ENCODE results near the gene BUD23.
"Not testable (repeated sequence)": the region's sequence is repeated elsewhere in the genome, so short reads cannot be mapped to it uniquely, and the experiment has no call there.

BUD23 gene

DNA sequence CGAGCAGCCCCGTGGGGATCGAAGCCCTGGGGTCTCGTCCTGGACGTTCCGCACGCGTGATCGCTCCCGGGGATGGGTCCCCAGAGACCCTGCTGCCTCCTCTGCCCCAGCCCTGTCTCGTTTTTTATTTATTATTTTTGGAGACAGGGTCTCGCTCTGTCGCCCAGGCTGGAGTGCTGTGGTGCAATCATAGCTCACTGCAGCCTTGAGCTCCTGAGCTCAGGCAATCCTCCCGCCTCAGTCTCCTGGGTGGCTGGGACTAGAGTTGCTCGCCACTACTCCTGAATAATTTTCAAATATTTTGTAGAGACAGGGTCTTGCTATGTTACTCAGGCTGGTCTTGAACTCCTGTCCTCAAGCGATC is 36.4 kb downstream of the BUD23 start:
- no peak for DNase-seq

DNA sequence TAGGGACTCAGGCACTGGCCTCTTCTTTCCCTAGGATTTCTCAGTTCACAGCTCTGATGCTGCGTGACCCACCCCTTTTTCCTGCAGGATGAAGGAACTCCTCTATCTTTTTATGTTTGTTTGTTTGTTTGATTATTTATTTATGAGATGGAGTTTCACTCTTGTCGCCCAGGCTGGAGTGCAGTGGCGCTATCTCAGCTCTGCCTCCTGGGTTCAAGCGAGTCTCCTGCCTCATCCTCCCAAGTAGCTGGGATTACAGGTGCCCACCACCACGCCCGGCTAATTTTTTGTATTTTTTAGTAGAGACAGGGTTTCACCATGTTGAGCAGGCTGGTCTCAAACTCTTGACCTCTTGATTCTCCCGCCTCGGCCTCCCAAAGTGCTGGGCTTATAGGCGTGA is 37.0 kb downstream of the BUD23 start:
- DNase-seq, result not testable (repeated sequence)

DNA sequence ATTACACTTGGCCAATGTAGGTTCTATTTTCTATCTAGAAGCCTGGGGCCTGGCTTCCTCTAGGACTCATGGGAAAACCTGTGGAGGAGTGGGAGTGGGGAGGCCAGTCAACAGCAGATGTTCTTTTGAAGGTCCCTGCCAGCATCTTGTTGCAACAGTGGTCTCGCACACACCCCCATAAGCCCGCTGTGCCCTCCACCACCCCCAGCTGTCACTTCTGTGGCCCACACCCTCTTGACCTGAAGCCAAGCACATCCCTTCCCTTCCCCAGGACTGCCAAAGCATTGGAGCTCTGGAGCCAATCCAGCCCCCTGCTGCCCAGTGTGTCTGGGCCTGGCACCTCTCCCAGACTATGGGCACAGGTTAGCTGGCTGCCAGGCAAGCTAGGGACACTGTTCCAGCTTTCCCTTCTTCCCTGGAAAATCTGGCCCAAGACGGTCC is 38.0 kb downstream of the BUD23 start:
- DNase-seq, result no peak

DNA sequence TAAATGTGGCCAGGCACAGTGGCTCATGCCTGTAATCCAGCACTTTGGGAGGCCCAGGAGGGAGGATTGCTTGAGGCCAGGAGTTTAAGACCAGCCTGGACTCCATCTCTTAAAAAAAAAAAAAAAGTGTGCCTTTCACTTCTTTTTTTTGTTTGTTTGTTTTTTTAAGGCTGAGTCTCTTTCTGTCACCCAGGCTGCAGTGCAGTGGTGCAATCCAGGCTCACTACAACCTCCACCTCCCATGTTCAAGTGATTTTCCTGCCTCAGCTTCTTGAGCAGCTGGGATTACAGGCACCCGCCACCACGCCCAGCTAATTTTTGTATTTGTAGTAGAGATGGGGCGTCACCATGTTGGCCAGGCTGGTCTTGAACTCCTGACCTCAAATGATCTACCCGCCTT is 38.8 kb downstream of the BUD23 start:
- not testable (repeated sequence) for DNase-seq

DNA sequence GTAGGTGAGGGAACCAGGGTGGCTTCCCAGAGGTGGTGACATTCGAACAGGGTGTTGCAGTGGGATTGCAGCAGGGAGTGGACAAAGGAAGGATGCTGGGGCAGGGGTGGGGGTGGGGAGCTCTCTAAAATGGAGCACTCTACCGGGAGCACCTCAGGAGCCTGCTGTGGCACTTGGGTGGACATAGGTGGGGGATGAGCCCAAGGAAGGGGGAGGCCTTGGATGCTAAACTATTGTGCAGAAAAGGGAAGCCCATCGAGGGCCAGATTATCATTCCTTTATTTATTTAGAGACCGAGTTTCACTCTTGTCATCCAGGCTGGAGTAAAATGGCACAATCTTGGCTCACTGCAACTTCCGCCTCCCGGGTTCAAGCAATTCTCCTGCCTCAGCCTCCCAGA is 39.4 kb downstream of the BUD23 start:
- no peak for DNase-seq

DNA sequence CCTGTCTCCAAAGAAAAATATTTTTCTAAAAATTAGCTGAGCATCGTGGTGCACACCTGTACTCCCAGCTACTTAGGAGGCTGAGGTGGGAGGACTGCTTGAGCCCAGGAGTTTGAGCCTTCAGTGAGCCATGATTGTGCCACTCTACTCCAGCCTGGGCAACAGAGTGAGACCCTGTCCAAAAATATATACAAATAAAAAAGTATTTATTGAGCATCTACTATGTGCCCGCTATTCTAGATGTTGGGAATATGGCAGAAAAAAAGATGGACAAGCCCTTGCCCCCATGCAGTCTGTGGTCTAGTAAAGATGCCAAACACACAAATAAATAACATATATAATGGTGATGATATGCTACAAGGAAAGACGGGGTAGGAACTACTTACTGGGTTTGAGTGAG is 40.4 kb downstream of the BUD23 start:
- no peak for DNase-seq

DNA sequence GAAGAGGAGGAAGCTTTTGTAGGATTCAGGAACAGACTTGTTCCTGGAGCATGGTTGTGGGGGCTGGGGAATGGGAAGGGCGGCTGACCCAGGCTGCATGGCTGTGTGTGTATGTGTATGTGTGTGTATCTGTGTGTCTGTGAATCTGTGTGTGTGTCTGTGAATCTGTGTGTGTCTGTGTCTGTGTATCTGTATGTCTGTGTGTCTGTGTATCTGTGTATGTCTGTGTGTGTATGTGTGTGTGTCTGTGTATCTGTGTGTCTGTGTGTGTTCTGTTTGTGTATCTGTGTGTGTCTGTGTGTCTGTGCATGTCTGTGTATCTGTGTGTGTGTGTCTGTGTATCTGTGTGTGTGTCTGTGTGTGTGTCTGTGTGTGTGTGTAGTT is 42.7 kb downstream of the BUD23 start:
- no peak for DNase-seq

DNA sequence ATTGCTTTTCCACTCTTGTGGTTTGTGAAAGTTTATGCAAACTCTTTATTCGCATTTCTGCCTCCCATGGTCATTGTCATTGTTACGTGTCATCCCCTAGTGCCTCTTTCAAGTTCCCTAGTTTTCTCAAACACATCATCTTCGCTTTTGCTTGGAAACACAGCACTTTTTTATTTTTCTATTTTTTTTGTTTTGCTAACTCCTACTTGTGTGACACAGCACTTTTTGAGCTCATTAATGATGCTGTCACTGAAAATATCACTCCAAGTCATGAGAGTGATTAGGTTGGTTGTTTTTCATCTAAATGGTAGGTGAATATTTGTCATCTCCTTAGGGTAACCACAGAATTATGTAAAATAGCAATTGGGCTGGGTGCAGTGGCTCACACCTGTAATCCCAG is 44.6 kb downstream of the BUD23 start:
- DNase-seq, result no peak

DNA sequence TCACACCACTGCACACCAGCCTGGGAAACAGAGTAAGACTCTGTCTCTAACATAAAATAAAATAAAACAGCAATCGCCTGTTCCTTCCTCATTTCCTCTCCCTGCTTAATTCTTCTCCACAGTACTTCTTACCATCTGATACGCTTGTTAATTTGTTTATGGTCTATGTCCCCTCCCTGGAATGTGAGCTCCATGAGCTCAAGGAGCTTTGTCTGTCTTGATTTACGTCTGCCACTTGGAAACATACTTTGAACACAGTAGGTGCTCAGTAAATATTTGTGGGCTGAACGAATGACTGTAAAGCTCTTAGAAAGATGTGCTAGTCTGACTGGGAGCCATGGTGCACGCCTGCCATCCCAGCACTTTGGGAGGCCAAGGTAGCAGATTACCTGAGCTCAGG is 45.2 kb downstream of the BUD23 start:
- DNase-seq, result no peak

DNA sequence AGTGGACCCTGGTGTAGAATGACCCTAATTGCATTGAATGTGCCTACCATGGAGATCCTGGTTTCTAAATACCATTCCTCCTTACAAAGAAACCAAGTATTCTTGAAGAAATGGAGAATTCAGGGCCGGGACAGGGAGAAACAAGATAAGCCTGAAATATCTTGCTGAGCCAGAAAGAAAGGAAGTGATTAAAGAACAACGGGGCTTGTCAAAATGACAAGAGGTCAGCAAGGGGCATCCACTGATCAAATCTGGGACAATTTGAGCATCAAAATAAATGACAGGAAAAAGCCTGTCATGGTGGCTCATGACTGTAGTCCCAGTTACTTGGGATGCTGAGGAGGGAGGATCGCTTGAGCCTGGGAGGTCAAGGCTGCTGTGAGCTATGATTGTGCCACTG is 47.1 kb downstream of the BUD23 start:
- no peak for DNase-seq

DNA sequence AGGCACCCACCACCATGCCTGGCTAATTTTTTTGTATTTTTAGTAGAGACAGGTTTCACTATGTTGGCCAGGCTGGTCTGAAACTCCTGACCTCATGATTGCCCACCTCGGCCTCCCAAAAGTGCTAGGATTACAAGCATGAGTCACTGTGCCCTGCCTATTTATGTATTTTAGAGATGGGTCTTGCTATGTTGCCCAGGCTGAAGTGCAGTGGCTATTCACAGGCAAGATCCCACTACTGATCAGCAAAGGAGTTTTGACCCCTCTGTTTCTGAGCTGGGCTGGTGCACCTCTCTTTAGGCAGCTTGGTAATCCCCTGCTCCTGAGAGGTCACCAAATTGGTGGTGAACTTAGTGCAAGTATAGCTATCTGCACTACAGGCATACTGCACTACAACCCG is 49.0 kb downstream of the BUD23 start:
- no peak for DNase-seq

DNA sequence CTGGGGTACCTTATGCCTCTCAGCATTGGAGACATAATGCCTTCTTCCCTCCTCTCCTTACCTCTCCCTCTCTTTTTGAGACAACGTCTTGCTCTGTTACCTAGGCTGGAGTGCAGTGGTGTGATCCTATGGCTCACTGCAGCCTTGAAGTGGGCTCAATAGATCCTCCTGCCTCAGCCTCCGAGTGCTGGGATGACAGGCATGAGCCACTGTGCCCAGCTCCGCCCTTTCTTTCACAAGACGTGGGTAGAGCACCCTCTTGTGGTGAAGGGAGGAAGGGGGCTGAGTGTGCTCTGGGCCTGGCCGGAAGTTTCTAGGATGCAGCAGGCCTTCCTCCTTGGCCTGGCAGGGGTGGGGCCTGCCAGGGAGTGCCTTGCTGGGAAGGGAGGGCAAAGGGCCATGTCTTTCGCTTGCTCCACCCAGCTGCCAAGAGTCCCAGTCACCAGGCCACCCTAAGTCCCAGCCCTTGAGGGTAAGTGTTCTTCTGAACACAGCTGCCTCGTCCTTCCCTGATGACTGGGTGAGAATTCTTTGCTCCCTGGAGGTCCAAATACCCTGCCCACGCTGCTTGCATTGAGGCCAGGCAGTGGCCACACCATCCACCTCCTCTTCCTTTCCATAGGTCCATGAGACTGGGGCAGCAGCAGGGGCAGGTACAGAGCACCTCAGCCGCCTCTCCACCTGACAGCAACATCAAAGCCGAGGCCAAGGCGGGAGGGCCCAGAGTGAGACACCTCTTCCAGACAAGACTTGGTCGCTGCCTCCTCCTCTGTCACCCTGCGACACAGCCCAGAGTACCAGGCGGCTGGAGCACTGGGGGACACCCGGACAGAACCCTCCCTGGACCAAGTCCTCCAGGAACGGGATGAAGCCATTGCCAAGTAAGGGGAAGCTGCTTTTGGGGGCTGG is 51.5 kb downstream of the BUD23 start:
- peak; percentile 89 for DNase-seq

DNA sequence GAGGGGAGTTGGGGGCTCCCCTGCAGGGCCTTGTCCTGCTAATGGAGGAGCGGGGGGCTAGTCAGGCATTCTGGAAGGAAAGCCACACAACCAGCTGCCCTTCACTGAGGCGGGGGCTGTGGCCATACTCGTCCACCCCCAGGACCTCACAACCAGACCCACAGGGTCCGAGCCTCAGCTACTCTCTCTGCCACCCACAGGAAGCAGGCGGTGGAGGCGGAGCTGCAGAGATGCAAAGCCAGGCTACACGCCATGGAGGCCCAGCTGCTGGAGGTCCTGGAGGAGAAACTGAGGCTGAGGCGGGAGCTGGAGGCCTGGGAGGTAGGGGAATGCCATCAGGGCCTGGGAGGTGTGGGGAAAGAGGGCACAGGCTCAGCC is 52.1 kb downstream of the BUD23 start:
- no peak for DNase-seq

DNA sequence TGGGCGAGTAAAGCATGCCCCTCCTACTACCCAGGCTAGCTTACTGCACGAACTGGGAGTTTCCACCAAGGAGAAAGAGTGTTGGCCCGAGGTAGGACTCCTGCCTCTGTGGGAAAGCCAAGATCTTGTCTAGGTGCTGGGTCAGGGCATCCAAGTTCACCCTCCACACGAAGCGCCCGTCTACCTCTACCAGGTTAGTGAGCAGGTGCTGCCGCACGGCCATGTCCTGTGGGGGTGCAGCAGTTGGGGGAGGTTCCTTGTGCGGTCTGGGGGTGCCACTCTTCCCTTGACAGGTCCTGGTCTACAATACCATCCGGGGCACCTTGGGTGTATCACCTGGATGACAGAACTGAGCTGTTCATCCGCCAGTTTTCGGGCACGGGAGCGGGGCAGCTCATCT is 53.5 kb downstream of the BUD23 start:
- no peak for DNase-seq

DNA sequence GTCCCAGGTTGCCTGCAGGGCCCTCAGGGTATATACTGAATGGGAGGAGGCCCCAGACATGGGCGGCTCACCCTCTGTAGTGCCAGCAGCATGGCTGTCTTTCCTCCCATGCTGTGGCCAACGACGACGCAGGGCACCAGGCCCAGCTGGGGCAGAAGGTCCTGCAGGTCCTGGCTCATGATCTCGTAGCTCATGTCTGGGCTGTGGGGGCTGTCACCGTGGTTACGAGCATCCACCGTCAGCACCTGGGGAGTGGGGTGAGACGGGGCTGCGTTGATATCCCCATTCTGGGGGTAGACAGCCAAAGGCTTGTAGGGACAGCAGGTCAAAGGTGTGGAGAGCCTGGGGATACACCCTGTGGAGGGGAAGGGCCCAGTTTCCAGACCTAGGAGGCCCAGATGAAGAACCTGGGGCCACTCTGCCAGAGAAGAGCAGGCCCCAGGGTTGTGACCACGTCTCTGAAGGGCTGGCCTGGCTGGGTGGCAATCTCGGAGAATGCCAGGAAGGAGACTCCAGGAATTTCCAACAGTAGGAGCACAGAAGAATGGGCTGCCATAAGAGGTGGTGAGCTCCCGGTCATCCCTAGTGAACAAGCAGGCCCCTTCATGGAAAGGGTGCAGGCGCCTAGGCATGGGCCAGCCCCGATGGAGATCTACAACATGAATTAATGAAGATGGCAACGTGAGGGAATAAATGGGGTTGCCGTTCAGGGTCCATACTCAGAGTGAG is 54.3 kb downstream of the BUD23 start:
- no peak for DNase-seq

DNA sequence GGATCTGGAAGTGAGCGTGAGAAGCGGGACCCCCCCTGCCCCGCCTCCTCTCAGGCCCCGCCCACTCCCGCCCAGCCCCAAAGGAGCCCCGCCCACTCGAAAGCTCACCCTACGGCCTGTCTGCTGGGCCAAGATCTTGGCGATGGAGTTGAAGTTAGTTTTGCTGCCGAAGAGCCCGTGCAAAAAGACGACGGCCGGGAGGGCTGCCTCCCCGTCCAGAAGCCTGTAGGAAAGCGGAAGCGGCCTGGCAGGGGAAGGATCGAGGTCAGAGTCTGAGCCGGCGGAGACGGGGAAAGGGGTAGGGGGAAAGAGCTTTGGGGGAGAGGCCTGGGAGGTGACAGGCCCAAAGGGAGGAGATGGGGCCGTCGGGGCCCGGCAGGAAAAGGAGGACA is 54.8 kb downstream of the BUD23 start:
- peak; percentile 69 for DNase-seq

DNA sequence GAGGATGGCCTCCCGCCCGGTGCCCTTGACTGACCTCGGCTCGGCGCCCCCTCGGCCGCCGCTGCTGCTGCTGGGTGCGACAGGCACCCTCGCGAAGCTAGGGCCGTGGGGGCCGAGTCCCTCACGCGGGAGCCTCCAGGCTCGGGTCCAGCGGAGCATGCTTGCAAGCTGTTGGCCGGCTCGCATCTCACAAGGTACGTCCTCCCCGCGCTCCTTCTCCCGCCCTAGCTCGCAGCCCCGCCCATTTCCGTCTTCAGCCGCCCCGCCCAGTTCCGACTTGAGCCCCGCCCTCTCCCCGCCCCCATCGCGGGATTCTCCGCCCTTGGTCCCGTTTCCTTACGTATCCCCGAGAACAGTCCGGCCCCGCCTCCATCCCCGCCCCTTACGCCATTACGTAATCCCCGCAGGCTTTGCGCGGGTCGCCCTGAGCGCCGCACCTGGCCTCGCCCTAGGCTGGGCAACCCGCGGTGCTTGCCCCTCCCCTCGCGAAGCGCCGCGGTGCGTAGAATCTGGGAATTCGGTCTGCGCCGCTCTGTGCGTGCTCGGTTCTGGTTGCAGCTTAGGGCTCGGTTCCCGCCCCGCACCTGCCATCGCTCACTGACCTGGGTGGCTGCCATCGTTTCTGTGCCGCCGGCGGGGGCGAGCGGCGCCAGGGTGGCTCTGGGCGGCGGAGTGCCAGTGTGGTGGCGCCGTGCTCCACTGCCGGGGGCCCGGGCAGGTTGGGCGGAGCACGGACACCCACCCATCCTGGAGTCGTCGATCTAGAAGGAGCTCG is 55.4 kb downstream of the BUD23 start, which contains the start of gene ABHD11:
ABHD11 (minus strand) TSS at position 191 of the 775 bp plus-strand sequence; CDS start at position 159, 32 bp downstream.
- DNase-seq, result peak; percentile 99

DNA sequence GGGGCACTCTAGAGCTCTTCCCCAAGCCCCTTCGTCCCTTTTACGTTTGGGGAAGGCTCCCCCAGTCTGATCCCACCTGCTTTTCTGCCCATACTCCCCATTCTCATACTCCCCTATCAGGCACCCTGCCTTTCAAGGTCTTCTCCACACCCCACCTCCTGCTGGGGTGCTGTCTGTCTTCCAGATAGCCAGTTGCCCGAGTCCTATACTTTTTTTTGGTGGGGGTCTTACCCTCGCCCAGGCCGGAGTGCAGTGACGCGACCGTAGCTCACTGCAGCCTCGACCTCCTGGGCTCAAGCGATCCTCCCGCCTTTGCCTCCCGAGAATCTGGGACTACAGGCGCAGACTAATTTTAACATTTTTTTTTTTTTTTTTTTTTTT is 56.0 kb downstream of the BUD23 start:
- DNase-seq, result no peak

DNA sequence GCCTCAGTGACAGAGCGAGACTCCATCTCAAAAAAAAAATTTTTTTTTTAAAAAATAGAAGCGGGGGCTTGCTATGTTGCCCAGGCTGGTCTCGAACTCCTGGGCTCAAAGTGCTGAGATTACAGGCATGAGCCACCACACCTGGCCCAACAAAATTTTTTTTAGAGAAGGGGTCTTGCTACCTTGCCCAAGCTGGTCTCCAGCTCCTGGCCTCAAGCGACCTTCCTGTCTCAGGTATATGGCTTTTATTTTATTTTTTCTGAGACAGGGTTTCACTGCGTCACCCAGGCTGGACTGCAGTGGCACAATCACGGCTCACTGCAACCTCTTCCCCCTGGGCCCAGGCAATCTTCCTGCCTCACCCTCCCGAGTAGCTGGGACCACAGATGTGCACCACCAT is 56.8 kb downstream of the BUD23 start:
- no peak for DNase-seq

DNA sequence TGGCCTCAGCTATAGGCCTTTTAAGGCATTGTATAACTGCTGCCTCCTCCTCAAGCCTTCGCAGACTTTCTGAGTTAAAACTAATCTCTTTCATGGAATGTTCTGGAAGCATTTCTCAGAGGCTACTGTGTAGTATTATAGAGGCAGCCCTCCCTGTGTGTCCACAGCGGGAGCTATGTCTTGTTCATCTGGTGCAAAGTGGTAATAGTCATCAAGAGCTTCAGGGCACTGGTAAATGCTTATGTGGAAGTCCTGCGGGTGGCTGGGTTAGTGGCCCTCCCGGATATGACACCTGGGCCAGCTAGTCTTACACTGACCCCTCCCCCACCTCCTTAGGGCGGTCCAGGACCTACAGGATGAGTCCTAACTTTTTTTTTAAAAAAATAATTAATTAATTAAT is 57.4 kb downstream of the BUD23 start:
- DNase-seq, result no peak

DNA sequence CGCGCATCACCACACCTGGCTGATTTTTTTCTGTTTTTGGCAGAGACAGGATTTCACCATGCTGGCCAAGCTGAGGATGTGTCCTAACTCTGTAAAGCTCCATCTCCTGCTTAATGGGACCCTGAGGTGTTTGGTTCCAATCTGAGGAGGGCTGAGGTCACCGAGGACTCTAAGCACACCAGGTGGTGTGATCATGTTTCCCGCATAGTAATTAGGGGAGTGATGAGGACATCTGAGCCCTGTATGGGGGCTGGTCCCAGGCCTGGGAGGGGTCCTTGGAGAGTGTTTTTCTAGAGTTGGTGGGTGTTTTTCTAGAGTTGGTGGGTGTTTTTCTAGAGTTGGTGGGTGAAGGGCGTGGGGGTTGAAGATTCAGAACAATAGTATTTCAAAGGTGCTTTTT is 58.2 kb downstream of the BUD23 start:
- DNase-seq, result no peak

DNA sequence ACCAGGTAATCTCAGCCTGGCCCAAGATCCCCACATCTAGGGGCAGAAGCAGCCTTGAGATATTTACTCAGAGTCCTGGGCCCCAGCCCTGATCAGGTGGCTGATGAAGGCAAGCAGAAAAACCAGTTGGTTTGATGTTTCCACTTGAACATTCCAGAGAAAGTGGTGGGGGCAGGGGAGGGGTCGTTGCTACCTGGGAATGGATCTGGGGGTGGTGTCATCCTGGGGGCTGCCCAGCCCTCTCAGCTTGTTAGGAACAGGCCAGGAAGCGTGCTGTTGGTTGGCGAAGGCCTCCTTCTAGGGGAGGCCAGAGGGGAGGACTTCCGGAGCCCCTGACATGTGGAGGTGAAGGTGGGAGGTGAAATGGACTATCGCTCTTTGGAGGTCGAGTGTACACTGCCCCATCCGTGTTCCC is 58.9 kb downstream of the BUD23 start:
- DNase-seq, result no peak
